Stimulated activated CD8-positive, alpha-beta memory T cell treated with anti-CD3 and anti-CD28 coated beads, Interleukin-2, amount 100 ng/mL, for 48 hours (primary cell): ENCODE results near the gene SFPQ.
"Not testable (repeated sequence)": the region's sequence is repeated elsewhere in the genome, so short reads cannot be mapped to it uniquely, and the experiment has no call there.

ENCODE experiments used
- DNase-seq, 2 donors: peaks; one replicate each; pipeline ENCODE4 v3.0.0-alpha.2; 2020; ENCODE audit warnings: low read depth in 2 of 2

SFPQ gene

DNA sequence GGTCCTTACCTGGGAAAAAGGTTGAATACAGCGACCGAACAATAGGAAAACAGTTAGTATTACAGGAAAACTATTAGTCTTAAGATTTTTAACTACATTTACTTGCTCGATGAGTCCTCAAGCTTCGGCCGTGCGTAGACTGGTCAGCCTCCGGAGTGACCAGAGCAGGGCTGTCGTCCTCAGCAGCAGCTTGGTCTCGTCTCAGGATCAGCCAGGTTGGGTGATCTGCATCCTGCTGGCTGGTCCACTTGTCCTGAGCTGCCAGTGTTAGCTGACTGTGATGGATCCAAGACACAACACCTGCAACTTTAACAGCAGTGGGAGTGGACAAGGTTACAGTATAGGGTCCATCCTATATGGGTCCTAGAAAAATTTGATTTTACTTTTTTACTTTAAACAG is 50.2 kb downstream of the SFPQ start:
- not testable (repeated sequence) for DNase-seq

DNA sequence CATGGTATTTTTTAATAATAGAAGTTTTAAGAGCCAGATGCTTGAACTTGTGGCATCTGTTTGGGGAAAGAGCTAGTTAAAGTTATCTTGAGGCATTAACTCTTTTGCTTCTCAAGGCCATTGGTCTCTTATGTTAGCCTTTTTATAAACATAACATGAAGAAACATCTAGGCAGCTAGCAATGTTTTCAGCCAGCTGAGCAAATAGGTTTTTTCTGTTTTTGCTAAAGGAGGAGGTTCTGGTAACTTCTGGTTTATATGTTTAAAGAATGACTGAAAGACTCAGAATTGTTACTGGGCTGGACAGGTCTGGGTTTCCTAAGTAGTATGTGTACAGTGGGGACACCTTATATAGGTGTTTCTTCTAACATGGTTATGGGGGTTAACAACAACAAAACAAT is 50.7 kb downstream of the SFPQ start:
- DNase-seq = not testable (repeated sequence)

DNA sequence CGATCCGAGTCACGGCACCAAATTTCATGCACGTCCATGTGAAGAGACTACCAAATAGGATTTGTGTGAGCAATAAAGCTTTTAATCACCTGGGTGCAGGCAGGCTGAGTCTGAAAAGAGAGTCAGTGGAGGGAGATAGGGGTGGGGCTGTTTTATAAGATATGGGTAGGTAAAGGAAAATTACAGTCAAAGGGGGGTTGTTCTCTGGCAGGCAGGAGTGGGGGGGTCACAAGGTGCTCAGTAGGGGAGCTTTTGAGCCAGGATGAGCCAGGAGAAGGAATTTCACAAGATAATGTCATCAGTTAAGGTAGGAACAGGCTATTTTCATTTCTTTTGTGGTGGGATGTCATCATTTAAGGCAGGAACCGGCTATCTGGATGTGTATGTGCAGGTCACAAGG is 55.4 kb downstream of the SFPQ start:
- not testable (repeated sequence) for DNase-seq

- DNase-seq = no peak
Measured at GRCh38 chr1:35136780-35137179, 56.2 kb downstream of the SFPQ start.
